Measurements from ENCODE around the gene HECW1. TPM values are rescaled to one million over a fixed set of nuclear protein-coding genes. Genes with fewer than 3 reads are reported as not detected.

The HECW1 gene
- total and polyA plus RNA-seq, 2 experiments from 2014 or later = 11.0 to 21.8 TPM

DNA sequence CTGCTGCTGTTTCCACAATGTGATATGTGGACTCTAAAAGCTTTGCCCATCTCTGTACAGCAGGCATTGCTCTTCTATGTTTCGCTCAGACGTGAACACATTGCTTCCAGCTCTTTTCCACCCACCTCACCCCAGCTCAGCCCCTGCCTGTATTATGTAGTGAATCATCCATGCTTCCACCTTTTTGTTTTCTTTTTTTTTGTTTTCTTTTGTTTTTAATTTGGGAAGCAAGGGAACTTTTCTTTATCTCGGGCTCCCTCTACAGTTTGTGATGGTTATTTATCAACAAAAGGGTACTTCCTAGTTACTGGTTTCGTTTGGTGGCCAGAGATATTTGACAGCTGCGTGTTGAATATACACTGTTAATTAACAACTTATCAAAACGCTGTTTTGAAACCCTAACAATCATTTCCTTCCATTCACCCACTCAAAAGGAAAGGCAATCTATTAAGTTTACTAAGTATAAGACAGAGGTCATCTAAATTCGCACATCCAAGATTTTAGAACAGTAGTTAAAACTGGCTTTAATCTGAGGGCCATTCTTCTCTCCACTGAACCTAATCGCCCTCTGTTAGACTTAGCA is 342.6 kb downstream of the HECW1 start:
- ATAC-seq = peak; percentile 61
- H3K4me3 ChIP-seq = no peak overlapping the region
- no peak overlapping the region for H3K4me3 Mint-ChIP-seq
- peaks cover 4% of the 10 kb centered on the region for H3K27me3 Mint-ChIP-seq (ENCODE audit: insufficient read depth, low read depth, poor library complexity)
- TF ChIP-seq ZNF114 (CRISPR knock-in tag; IDR thresholded peaks at IDR 0.05) (no peak), CTCF (conservative IDR thresholded peaks at IDR 0.05; ENCODE audit: low read depth in 2 of 2) (peak; percentile 54 to 75), NANOG (IDR thresholded peaks at IDR 0.05; ENCODE audit: borderline replicate concordance) (no peak), JUNB (IDR thresholded peaks at IDR 0.05; ENCODE audit: unreplicated experiment) (no peak), CREB1 (CRISPR knock-in tag; IDR thresholded peaks at IDR 0.05; ENCODE audit: low read depth) (no peak), EZH2phosphoT487 (IDR thresholded peaks at IDR 0.05; ENCODE audit: unreplicated experiment) (no peak), POLR2AphosphoS5 (IDR thresholded peaks at IDR 0.05; ENCODE audit: low read depth) (no peak)
- TF ChIP-seq, protein P1, sequence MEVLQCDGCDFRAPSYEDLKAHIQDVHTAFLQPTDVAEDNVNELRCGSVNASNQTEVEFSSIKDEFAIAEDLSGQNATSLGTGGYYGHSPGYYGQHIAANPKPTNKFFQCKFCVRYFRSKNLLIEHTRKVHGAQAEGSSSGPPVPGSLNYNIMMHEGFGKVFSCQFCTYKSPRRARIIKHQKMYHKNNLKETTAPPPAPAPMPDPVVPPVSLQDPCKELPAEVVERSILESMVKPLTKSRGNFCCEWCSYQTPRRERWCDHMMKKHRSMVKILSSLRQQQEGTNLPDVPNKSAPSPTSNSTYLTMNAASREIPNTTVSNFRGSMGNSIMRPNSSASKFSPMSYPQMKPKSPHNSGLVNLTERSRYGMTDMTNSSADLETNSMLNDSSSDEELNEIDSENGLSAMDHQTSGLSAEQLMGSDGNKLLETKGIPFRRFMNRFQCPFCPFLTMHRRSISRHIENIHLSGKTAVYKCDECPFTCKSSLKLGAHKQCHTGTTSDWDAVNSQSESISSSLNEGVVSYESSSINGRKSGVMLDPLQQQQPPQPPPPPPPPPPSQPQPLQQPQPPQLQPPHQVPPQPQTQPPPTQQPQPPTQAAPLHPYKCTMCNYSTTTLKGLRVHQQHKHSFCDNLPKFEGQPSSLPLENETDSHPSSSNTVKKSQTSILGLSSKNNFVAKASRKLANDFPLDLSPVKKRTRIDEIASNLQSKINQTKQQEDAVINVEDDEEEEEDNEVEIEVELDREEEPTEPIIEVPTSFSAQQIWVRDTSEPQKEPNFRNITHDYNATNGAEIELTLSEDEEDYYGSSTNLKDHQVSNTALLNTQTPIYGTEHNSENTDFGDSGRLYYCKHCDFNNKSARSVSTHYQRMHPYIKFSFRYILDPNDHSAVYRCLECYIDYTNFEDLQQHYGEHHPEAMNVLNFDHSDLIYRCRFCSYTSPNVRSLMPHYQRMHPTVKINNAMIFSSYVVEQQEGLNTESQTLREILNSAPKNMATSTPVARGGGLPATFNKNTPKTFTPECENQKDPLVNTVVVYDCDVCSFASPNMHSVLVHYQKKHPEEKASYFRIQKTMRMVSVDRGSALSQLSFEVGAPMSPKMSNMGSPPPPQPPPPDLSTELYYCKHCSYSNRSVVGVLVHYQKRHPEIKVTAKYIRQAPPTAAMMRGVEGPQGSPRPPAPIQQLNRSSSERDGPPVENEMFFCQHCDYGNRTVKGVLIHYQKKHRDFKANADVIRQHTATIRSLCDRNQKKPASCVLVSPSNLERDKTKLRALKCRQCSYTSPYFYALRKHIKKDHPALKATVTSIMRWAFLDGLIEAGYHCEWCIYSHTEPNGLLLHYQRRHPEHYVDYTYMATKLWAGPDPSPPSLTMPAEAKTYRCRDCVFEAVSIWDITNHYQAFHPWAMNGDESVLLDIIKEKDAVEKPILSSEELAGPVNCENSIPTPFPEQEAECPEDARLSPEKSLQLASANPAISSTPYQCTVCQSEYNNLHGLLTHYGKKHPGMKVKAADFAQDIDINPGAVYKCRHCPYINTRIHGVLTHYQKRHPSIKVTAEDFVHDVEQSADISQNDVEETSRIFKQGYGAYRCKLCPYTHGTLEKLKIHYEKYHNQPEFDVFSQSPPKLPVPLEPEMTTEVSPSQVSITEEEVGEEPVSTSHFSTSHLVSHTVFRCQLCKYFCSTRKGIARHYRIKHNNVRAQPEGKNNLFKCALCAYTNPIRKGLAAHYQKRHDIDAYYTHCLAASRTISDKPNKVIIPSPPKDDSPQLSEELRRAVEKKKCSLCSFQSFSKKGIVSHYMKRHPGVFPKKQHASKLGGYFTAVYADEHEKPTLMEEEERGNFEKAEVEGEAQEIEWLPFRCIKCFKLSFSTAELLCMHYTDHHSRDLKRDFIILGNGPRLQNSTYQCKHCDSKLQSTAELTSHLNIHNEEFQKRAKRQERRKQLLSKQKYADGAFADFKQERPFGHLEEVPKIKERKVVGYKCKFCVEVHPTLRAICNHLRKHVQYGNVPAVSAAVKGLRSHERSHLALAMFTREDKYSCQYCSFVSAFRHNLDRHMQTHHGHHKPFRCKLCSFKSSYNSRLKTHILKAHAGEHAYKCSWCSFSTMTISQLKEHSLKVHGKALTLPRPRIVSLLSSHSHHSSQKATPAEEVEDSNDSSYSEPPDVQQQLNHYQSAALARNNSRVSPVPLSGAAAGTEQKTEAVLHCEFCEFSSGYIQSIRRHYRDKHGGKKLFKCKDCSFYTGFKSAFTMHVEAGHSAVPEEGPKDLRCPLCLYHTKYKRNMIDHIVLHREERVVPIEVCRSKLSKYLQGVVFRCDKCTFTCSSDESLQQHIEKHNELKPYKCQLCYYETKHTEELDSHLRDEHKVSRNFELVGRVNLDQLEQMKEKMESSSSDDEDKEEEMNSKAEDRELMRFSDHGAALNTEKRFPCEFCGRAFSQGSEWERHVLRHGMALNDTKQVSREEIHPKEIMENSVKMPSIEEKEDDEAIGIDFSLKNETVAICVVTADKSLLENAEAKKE (CRISPR knock-in tag; IDR thresholded peaks at IDR 0.05) = no peak
- no peaks in the 10 kb centered on the region for H3K27me3 ChIP-seq (ENCODE audit: insufficient read depth)
- H3K79me2 ChIP-seq (replicated peaks; ENCODE audit: insufficient read depth) = no peaks in the 10 kb centered on the region
- no peaks in the 10 kb centered on the region for H4K20me1 ChIP-seq (replicated peaks; ENCODE audit: insufficient read depth)
- no peaks in the 10 kb centered on the region for H3K9me2 ChIP-seq (ENCODE audit: insufficient read depth)
- H3K4me1 ChIP-seq (ENCODE audit: insufficient read depth) = peaks cover 5% of the 10 kb centered on the region; the same call in 1 of the 2 replicates
- H3K36me3 ChIP-seq (ENCODE audit: insufficient read depth) = no peaks in the 10 kb centered on the region
- DNase-seq (ENCODE audit: low spot score) = peak; percentile 87
- H3F3A ChIP-seq (replicated peaks; ENCODE audit: low read depth) = no peaks in the 10 kb centered on the region
- no peaks in the 10 kb centered on the region for H3K36me3 Mint-ChIP-seq (ENCODE audit: low read depth)
- no peaks in the 10 kb centered on the region for H3K9me3 Mint-ChIP-seq
- H3K4me2 ChIP-seq = no peak overlapping the region
- no peak overlapping the region for H2AFZ ChIP-seq
- H3K27ac Mint-ChIP-seq = peak overlapping the region; percentile 66
- H3K27ac ChIP-seq (ENCODE audit: low read depth) = no peak overlapping the region
- peaks cover 18% of the 10 kb centered on the region for H3K4me1 Mint-ChIP-seq
